ENCODE measurements around the gene GALNT14. TPM values are rescaled to one million over a fixed set of nuclear protein-coding genes. Genes with fewer than 3 reads are reported as not detected.

The GALNT14 gene
- total and polyA plus RNA-seq, 8 donors = 0.93 to 15.6 (median 1.4) TPM; not detected in 3

GRCh38 chr2:30938196-30938595 lies 200.0 kb downstream of the GALNT14 start:
- 74 to 96% (median 86%) methylated on average over 1 of the region's 1 CpG for WGBS, 5 donors
- no peaks in the 10 kb centered on the region for H3K9me3 ChIP-seq
- no peak for DNase-seq
- H3K27ac ChIP-seq = no peak overlapping the region
- H3K4me1 ChIP-seq = no peaks in the 10 kb centered on the region
- H3K4me3 ChIP-seq = no peak overlapping the region
- intact Hi-C loops (cut with DNase I; ENCODE audit: low total_unique reads) = no loop called here
- no peaks in the 10 kb centered on the region for H3K36me3 ChIP-seq
- H3K27me3 ChIP-seq = no peaks in the 10 kb centered on the region
- TF ChIP-seq CTCF (IDR thresholded peaks at IDR 0.05) (no peak), EP300 (IDR thresholded peaks at IDR 0.05) (no peak), POLR2AphosphoS5 (IDR thresholded peaks at IDR 0.05) (no peak), POLR2A (IDR thresholded peaks at IDR 0.05) (no peak)

GRCh38 chr2:30936977-30937376 lies 201.3 kb downstream of the GALNT14 start:
- no peak for DNase-seq
- Histone ChIP-seq H3K4me1 (no peaks in the 10 kb centered on the region), H3K9me3 (no peaks in the 10 kb centered on the region), H3K36me3 (no peaks in the 10 kb centered on the region), H3K27ac (no peak overlapping the region), H3K4me3 (no peak overlapping the region), H3K27me3 (no peaks in the 10 kb centered on the region)
- 64 to 78% (median 69%) methylated on average over 2 of the region's 2 CpGs for WGBS, 5 donors
- intact Hi-C loops (cut with DNase I; ENCODE audit: low total_unique reads) = no loop called here
- no peak for TF ChIP-seq POLR2AphosphoS5 (IDR thresholded peaks at IDR 0.05)
- no peak for TF ChIP-seq POLR2A (IDR thresholded peaks at IDR 0.05)
- TF ChIP-seq CTCF (IDR thresholded peaks at IDR 0.05) = no peak
- TF ChIP-seq EP300 (IDR thresholded peaks at IDR 0.05) = no peak

DNA sequence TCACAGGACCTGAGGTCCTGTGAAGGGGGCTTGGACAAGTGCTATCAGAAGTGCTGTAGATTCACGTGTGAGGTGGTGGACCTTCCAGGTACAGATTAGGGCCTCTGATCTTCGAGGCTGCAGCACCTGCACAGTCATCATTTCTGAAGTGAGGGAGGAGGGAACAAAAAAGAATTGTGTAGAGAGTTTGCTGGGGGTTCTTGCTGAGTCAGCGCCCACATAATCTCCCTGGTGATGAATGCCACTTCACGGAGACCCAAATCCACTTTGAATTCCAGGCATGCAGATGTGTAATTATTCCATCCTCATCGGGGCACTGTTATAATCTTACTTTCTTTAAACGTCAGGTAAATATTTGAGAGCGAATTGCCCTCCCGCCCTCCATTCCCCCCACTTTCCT lies 202.4 kb downstream of the GALNT14 start:
- 55 to 68% (median 66%) methylated on average over 8 of the region's 8 CpGs for WGBS, 5 donors
- Histone ChIP-seq H3K4me3 (no peak overlapping the region), H3K27me3 (no peaks in the 10 kb centered on the region), H3K4me1 (no peaks in the 10 kb centered on the region), H3K27ac (no peak overlapping the region), H3K36me3 (no peaks in the 10 kb centered on the region), H3K9me3 (no peaks in the 10 kb centered on the region)
- intact Hi-C loops (cut with DNase I; ENCODE audit: low total_unique reads) = no loop called here
- DNase-seq = no peak
- TF ChIP-seq EP300 (IDR thresholded peaks at IDR 0.05) (no peak), CTCF (IDR thresholded peaks at IDR 0.05) (no peak), POLR2AphosphoS5 (IDR thresholded peaks at IDR 0.05) (no peak), POLR2A (IDR thresholded peaks at IDR 0.05) (no peak)

DNA sequence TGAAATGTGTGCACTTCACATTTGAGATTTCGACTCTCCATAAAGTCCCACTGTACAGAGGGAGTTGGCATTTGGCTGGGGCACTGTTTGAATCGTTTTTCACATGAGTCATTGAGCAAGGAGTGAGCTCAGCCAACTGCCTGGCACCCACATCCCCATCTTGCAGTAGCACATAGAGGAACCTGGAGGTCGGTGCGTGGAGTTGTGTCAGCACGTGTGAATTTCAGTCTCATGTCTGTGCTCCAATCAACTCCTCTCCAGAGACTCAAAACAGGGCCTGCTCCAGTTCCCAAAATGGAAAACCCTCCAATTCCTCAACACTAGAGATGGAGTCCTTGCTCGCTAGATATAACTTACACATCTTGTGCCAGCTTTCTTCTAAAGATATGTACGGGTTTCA lies 204.2 kb downstream of the GALNT14 start:
- Histone ChIP-seq H3K9me3 (no peaks in the 10 kb centered on the region), H3K4me3 (no peak overlapping the region), H3K27me3 (no peaks in the 10 kb centered on the region), H3K36me3 (no peaks in the 10 kb centered on the region), H3K4me1 (no peaks in the 10 kb centered on the region), H3K27ac (no peak overlapping the region)
- DNase-seq = no peak
- 72 to 85% (median 80%) methylated on average over 7 of the region's 7 CpGs for WGBS, 5 donors
- intact Hi-C loops (cut with DNase I; ENCODE audit: low total_unique reads) = no loop called here
- TF ChIP-seq POLR2AphosphoS5 (IDR thresholded peaks at IDR 0.05) (no peak), EP300 (IDR thresholded peaks at IDR 0.05) (no peak), CTCF (IDR thresholded peaks at IDR 0.05) (no peak), POLR2A (IDR thresholded peaks at IDR 0.05) (no peak)
